GM13976 (cell line): ENCODE measurements around the gene AP2B1.
"Not testable (repeated sequence)": the region's sequence is repeated elsewhere in the genome, so short reads cannot be mapped to it uniquely, and the experiment has no call there.

Source experiments
- DNase-seq: peaks from one replicate; pipeline ENCODE4 v3.0.0; 2012; ENCODE audit warnings: low spot score
- CTCF ChIP-seq: IDR thresholded peaks from 2 replicates; pipeline ENCODE4 v1.5.1; 2012; ENCODE audit warnings: borderline replicate concordance, mild to moderate bottlenecking; ENCODE audit not compliant: insufficient read depth; ENCODE audit errors: extremely low read depth, missing control alignments, control extremely low read depth
- in situ Hi-C: fragments of 300-500 bp; cut with MboI; formaldehyde crosslinking; loops from one replicate; pipeline ENCODE4 v1.12.0; 2022; ENCODE audit warnings: low sequenced_read_pairs, mixed read lengths, inconsistent platforms; ENCODE audit not compliant: unreplicated experiment

Gene AP2B1

GRCh38 chr17:35701491-35701890 is 114.4 kb downstream of the AP2B1 start:
- in situ Hi-C loops = no loop called here
- no peak for DNase-seq
- TF ChIP-seq CTCF = no peak

GRCh38 chr17:35703308-35703707 is 116.2 kb downstream of the AP2B1 start:
- in situ Hi-C loops, DNase-seq: not testable (repeated sequence)

GRCh38 chr17:35705230-35705629 is 118.1 kb downstream of the AP2B1 start:
- TF ChIP-seq CTCF = no peak
- DNase-seq = no peak
- in situ Hi-C loops = no loop called here

GRCh38 chr17:35705705-35706104 is 118.6 kb downstream of the AP2B1 start:
- TF ChIP-seq CTCF = no peak
- in situ Hi-C loops = no loop called here
- no peak for DNase-seq

GRCh38 chr17:35708149-35708548 is 121.0 kb downstream of the AP2B1 start:
- peak; percentile 28 for DNase-seq
- in situ Hi-C loops = no loop called here
- TF ChIP-seq CTCF = no peak

GRCh38 chr17:35708951-35709350 is 121.8 kb downstream of the AP2B1 start:
- TF ChIP-seq CTCF = no peak
- DNase-seq = no peak
- in situ Hi-C loops = no loop called here

- DNase-seq = no peak
- TF ChIP-seq CTCF = no peak
- in situ Hi-C loops = no loop called here
Observed at GRCh38 chr17:35709874-35710273, 122.8 kb downstream of the AP2B1 start.

- DNase-seq = no peak
- in situ Hi-C loops = no loop called here
- TF ChIP-seq CTCF = no peak
Observed at GRCh38 chr17:35710950-35711349, 123.8 kb downstream of the AP2B1 start.
